ENCODE measurements around the gene SUGCT.

The SUGCT gene

DNA sequence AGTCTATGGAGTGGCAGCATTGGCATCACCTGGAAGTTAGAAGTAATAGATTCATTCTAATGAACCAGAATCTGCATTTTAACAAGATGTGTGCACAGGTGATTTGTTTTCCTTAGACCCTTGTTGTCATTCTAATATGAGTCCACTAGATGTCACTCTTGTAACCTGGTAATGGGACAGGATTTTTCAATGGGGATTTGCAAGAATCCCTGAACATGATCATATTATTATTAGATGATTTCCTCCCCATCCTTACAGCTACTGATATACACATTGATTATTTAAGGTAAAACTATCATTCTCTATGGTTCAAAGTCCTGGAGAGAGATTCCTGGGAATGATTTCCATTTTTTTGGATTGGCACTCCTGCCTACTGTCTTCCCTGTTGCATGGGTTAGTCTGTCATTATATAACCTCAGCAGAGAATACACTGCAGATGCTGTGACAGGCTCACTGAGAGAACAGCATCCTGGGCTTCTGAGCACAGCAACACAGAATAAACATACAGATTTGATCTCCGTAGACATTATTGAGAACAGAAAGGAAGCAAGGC, 194.9 kb downstream of the SUGCT start:
- no peak for DNase-seq (ENCODE audit: low read depth)

DNA sequence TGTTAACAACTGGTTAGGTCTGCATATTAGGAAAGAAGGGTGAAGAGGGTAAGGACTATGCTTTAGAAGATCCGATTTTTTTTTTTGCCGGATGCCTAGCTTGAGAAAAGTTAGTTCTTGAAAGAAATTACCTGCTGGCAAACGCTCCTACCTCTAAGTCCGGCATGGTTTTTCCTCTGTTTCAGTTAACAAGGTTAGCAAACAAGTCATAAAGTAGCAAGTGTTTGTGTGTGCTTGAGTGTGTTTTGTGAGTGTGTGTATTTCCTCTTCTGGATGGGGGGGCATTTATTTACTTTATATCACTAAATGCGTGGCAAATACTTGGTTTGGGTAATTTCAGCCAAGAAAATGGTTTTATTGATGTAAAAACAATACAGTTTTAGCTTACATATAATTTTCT, 195.6 kb downstream of the SUGCT start:
- no peak for DNase-seq (ENCODE audit: low read depth)

- DNase-seq (ENCODE audit: low read depth), result no peak
These were observed 197.1 kb downstream of the SUGCT start for GRCh38 chr7:40331915-40332314.

DNA sequence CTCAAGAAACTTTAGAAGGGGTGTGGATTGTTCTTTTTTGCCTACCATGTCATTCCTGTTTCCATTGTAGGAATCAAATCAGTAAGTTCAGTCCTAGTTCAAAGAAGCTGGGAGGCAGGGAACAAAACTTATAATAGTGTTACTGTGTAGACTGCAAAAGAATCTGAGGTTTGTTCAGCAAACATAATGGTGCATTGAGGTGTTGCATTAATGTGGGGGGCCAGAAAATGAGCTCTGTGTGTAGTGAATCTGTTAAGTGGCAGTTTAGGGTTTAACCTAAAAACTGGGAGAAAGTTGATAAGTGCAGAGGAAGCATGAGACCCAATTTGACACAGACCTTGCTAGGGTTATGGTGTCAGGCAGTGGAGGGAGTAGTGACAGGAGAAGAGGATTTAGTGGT, 197.7 kb downstream of the SUGCT start:
- no peak for DNase-seq (ENCODE audit: low read depth)

- no peak for DNase-seq (ENCODE audit: low read depth)
These were observed 207.0 kb downstream of the SUGCT start for GRCh38 chr7:40341836-40342235.

DNA sequence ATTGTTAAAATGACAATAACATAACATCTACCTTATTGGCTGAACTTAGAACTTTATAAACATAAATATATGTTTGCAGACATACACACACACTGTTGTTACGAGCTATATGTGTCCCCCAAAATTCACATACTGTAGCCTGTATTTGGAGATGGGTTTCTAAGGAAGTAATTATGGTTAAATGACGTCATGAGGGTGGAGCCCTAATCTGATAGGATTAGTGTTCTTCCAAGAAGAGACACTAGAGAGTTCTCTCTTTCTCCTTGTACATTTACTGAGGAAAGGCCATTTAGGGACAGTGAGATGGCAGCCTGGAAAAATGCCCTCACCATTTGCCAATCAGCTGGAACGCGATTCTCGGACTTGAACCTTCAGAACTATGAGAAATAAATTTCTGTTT, 211.7 kb downstream of the SUGCT start:
- DNase-seq (ENCODE audit: low read depth), result no peak

DNA sequence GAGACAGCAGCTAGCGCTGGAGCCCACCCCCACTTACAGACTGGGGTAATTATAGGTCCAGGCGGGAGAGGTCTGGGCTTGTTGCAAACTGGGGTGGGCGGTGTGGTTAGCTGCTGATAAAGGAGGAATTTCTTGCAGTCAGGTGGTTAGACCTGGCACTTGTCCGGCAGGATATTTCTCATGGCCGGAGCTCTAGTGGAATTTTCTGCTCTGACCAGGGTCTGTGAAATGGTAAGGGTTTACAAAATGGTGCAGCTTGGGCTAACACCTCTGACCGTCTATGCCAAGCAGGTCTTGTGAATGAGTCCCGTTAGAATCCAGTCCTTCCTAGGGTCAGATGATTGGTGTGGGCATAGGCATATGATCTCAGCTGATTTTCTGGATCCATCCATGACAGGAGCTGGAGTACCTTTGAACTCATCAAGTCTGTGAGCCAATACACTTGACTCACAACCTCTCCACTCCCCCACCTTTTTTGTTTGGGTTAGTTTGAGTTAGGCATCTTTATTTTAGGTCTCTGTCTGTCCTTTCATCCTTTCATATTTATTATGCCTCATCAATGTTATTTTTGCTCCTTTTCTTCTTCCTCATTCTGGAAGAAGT, 213.4 kb downstream of the SUGCT start:
- DNase-seq (ENCODE audit: low read depth), result no peak

- no peak for DNase-seq (ENCODE audit: low read depth)
These were observed 215.3 kb downstream of the SUGCT start for GRCh38 chr7:40350100-40350499.

DNA sequence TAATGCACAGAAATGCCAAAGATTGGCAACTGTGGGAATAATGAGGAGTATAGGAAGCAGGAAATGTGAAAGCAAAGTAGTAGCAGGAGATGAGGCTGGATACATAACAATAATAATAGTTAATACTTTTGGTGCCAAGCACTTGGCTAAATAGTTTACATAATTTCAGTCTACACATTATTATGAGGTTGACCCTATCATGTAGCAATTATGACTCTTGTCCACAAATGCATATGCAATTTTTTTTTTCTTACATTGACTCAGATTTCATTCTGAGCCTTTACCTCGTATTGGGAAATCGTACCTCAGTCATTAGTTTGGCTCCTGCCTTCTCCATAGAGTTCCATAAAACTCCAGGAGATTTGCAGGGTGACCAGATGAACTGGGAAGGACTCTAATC, 219.9 kb downstream of the SUGCT start:
- DNase-seq (ENCODE audit: low read depth), result no peak

- DNase-seq (ENCODE audit: low read depth), result no peak
These were observed 221.5 kb downstream of the SUGCT start for GRCh38 chr7:40356312-40356711.

DNA sequence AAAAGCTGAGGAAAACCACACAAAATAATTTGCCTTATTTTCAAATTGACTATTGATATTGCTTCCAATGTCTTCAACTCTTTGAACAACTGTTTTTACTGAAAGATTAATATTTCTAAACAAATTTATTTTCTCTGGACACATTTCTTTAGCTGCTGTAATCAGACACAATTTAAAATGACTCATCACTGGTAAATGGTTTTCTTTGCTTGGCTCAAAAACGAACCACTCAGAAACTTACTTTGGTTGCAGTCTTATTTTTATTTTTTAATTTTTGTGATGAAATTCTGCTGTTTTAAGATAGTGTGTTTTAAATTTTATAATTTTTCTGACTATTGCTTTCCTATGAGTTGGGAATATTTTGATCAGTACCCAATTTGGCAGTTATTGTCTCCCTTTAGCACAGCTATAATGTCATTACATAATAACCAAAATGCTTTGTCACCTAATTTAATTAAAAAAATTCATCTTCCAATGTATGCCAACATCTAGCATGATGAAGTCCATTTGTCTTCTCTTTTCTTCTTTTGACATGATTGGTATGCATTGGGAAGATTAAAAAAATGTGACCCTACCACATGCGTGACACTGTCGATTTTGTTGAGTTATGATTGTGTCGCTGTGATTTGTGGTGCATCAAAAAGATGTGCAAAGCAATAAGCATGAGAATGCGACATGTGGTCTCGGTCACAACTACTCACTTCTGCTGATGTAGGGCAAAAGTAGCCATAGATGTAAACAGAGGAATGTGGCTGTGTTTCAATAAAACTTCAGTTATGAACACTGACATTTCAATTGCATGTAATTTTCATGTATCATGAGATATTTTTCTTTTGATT, 222.3 kb downstream of the SUGCT start:
- DNase-seq (ENCODE audit: low read depth), result no peak

DNA sequence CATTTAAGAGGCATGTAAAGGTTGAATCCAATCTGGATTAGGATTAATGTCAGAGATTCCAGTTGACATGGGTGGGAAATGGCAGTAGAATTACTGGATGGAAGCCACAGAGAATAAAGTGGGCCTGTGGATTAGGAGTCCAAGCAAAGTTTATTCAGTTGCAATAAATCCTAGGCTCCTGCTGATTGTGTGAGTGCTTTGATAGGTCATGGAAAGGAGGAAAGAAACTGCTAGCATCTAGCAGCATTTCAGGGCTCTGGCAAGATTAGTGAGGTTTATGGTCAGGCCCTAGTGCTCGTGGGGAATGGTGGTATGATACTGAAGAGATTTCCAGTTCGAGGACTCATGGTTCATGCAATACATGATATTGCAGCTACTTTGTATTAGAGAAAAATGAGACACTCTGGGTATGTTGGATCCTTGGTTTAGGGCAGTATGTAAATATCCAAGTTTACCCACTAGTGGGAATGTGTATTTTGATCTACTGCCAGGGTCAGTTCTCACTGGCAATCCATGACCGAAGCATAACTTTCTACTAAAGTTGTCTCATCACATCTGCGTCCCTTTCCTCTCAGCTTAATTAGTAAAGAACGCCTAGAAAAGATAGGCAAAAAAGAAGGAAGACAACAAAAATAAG, 235.0 kb downstream of the SUGCT start:
- no peak for DNase-seq (ENCODE audit: low read depth)

- DNase-seq (ENCODE audit: low read depth), result no peak
These were observed 237.1 kb downstream of the SUGCT start for GRCh38 chr7:40371806-40372440.

GRCh38 chr7:40374575-40374974, 239.8 kb downstream of the SUGCT start:
- DNase-seq (ENCODE audit: low read depth), result no peak

GRCh38 chr7:40380111-40380510, 245.3 kb downstream of the SUGCT start:
- DNase-seq (ENCODE audit: low read depth), result no peak

GRCh38 chr7:40382145-40382544, 247.3 kb downstream of the SUGCT start:
- no peak for DNase-seq (ENCODE audit: low read depth)

GRCh38 chr7:40393660-40394059, 258.9 kb downstream of the SUGCT start:
- no peak for DNase-seq (ENCODE audit: low read depth)

DNA sequence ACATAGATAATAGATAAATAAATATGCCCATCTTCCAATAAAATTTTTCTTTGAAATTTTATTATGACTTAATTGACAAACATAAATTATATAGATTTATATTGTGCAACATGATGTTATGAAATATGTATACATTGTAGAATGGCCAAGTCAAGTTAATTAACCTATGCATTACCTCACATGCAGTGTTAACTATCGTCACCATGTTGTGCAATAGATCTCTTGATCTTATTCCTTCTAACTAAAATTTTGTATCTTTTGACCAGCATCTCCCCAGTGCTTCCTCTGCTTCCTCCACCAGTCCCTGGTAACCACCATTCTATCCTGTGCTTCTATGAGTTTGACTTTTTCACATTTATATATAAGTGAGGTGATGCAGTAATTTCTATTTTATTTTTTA, 259.6 kb downstream of the SUGCT start:
- no peak for DNase-seq (ENCODE audit: low read depth)

DNA sequence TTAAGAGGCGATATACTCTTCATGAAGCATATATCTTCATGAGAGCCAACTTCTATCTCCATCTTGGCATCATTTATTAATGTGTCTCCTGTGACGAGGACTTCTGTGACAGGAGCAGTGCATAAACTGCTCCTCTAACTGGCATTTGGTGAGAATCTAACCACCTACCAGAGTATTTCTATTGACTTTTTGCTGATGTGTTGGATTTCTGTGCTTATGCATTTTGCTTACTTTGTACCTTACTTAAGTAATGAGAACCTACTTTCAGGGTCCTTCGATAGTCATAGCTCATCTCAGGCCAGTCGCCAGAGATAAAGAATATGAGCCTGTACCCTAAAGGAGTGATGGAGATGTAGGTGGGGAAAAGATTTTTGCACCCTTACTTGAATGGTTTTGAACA, 265.7 kb downstream of the SUGCT start:
- no peak for DNase-seq (ENCODE audit: low read depth)

DNA sequence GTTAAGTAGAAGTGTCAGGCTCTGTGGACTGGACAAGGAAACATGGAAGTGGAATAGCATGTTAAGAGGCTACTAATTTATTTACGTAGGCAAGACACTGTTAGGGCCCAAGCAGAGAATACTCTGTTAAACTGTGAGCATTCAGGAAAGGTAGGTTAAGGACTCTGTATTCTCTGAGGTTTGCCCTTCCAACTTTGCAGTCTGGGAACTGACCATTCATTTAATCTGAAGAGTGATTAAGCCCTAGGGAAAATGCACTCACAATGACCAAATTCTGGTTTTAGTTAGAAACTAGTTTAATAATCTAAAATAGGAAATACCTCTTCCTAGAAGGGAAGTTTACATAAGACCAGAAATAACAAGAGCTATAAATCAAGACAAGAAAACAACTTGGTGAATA, 266.6 kb downstream of the SUGCT start:
- DNase-seq (ENCODE audit: low read depth), result no peak

DNA sequence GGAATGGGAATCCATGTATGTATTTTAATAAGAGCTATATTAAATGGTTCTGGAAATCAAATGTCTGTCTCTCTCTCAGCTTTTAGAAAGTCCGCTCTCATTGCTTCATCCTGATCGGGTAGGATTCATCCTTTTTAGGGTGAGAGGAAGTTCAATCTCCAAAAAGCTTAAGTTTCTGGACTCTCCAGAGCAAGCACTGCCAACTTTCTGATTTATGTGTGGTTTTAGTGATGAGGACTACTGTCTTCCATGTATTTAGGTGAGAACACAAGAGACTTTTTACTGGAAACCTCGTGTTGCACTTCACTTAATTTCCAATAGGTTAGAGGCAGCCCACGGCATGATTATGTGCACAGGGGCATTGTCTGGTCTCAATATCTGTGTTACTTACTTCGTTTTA, 267.9 kb downstream of the SUGCT start:
- no peak for DNase-seq (ENCODE audit: low read depth)

DNA sequence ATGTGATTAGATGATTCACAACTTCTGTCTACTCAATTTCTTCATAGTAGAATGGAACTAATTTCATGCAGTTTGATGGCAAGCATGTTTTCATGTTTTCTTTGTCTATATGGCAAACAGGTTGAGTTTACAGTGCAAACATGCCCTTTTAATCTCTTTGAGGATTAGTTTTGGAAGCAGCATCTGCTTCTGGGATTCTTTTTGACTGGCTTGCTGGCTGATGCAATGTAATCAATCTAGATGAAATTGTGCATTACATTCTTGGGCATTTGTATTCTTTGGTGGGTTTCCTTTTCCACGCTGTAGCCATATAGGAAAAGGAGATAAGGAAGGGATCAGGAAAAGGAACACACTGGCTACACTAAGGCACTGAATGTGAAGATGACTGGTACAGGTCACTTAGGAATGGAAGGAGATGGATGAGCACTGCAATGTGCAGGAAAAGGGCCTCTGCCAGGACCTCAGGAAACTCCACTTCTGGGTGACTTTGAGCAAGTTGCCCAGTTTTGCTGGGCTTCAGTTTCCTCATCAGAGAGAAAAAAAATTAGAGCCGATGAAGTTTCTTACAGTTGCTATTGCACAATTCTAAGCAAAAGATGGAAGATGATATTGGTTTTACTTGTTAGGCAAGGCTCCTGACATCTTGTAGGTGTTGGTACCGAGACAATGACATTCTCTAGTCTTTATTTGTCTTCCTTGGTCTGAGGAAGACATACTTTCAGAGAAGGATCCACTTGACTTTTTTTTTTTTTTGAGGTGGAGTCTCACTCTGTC, 269.1 kb downstream of the SUGCT start:
- DNase-seq (ENCODE audit: low read depth), result no peak

Data from CMK (cell line).